Natural killer cell (primary cell): ENCODE results near the gene KLHL35. TPM values are rescaled to one million over a fixed set of nuclear protein-coding genes. Genes with fewer than 3 reads are reported as not detected.

Experiments used
- ATAC-seq, 3 donors: fragments of 150-1000 bp in 2 of 3; fragments of 200-7000 bp in 1 of 3; cut with Tn5 transposase; 1 replicate in 1 of 3; 2 replicates in 2 of 3; pipeline ENCODE4 v1.10.0; 2021; ENCODE audit warnings: mild to moderate bottlenecking in 2 of 3, moderate library complexity in 2 of 3
- DNase-seq, 2 donors: peaks; one replicate each; pipeline versions ENCODE4 v3.0.0 to v3.0.0-alpha.2; 2013 to 2021; ENCODE audit warnings: mixed read lengths in 1 of 2
- H3K27ac ChIP-seq: one replicate; pipeline ENCODE4 v1.5.1; 2013; ENCODE audit warnings: mild to moderate bottlenecking, low read length
- H3K27me3 ChIP-seq: one replicate; pipeline ENCODE4 v1.6.1; 2013; ENCODE audit warnings: low read length; ENCODE audit not compliant: control insufficient read depth, insufficient read depth
- H3K36me3 ChIP-seq: one replicate; pipeline ENCODE4 v1.6.1; 2013; ENCODE audit warnings: low read length; ENCODE audit not compliant: control insufficient read depth, insufficient read depth
- H3K4me1 ChIP-seq: one replicate; pipeline ENCODE4 v1.6.1; 2013; ENCODE audit warnings: low read length; ENCODE audit not compliant: control insufficient read depth, insufficient read depth
- H3K4me3 ChIP-seq: one replicate; pipeline ENCODE4 v1.5.1; 2013; ENCODE audit warnings: low read length
- H3K9me3 ChIP-seq: one replicate; pipeline ENCODE4 v1.6.1; 2013; ENCODE audit warnings: low read length; ENCODE audit not compliant: control insufficient read depth, insufficient read depth
- H3K27ac Mint-ChIP-seq, 2 donors: one replicate each; pipeline ENCODE4 v1.8.0; 2022; ENCODE audit warnings: mild to moderate bottlenecking in 2 of 2, mixed read lengths in 2 of 2, moderate library complexity in 1 of 2
- H3K27me3 Mint-ChIP-seq, 2 donors: one replicate each; pipeline ENCODE4 v1.8.0; 2022; ENCODE audit warnings: low read depth in 2 of 2, mixed read lengths in 2 of 2
- H3K36me3 Mint-ChIP-seq: one replicate; pipeline ENCODE4 v1.8.0; 2022; ENCODE audit warnings: mixed read lengths
- H3K4me1 Mint-ChIP-seq, 2 donors: one replicate each; pipeline ENCODE4 v1.8.0; 2022; ENCODE audit warnings: mixed read lengths in 2 of 2
- H3K4me3 Mint-ChIP-seq: one replicate; pipeline ENCODE4 v1.8.0; 2022; ENCODE audit warnings: mild to moderate bottlenecking, moderate library complexity, mixed read lengths
- H3K9me3 Mint-ChIP-seq, 2 donors: one replicate each; pipeline ENCODE4 v1.8.0; 2022; ENCODE audit warnings: mixed read lengths in 2 of 2
- WGBS: methylation state at CpG from one replicate; pipeline ENCODE4 v1.1.7; 2013; ENCODE audit warnings: missing lambda C conversion rate; ENCODE audit not compliant: insufficient coverage; 5-methylcytosine and 5-hydroxymethylcytosine counted together
- intact Hi-C: fragments of 100-400 bp; cut with micrococcal nuclease; formaldehyde crosslinking; loops from one replicate; pipeline ENCODE4 v1.14.2; 2022
- total RNA-seq, 4 donors: library from RNA; stranded (reverse); fragments of 120-200 nt in 1 of 4; gene quantifications; one replicate each; pipeline versions ENCODE4 v1.2.3 to v1.2.4, GENCODE V29; 2013 to 2022
- TF ChIP-seq, protein P1 (sequence below): fragments of 200-600 bp; IDR thresholded peaks from one replicate; pipeline ENCODE4 v1.8.0; 2022; ENCODE audit warnings: antibody characterized with exemption

KLHL35 gene
- total RNA-seq, 3 donors from 2014 or later (not counting 1 experiment from before 2014, with no cell fraction given) = 0.40 to 0.93 (median 0.54) TPM

- H3K27me3 ChIP-seq = peaks cover 32% of the 10 kb centered on the region
- H3K4me3 Mint-ChIP-seq = peak overlapping the region; percentile 35
Measured at GRCh38 chr11:75431533-75432525, 1.2 kb downstream of the KLHL35 start.

GRCh38 chr11:75430714-75431532, 2.1 kb downstream of the KLHL35 start:
- no peak for DNase-seq
- H3K9me3 ChIP-seq = peaks cover 6% of the 10 kb centered on the region
- no peaks in the 10 kb centered on the region for H3K36me3 Mint-ChIP-seq
- H3K27ac ChIP-seq = no peak overlapping the region
- peaks cover 23% of the 10 kb centered on the region for H3K4me1 ChIP-seq
- H3K4me3 ChIP-seq = peak overlapping the region; percentile 33
- TF ChIP-seq, protein P1, sequence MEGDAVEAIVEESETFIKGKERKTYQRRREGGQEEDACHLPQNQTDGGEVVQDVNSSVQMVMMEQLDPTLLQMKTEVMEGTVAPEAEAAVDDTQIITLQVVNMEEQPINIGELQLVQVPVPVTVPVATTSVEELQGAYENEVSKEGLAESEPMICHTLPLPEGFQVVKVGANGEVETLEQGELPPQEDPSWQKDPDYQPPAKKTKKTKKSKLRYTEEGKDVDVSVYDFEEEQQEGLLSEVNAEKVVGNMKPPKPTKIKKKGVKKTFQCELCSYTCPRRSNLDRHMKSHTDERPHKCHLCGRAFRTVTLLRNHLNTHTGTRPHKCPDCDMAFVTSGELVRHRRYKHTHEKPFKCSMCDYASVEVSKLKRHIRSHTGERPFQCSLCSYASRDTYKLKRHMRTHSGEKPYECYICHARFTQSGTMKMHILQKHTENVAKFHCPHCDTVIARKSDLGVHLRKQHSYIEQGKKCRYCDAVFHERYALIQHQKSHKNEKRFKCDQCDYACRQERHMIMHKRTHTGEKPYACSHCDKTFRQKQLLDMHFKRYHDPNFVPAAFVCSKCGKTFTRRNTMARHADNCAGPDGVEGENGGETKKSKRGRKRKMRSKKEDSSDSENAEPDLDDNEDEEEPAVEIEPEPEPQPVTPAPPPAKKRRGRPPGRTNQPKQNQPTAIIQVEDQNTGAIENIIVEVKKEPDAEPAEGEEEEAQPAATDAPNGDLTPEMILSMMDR = no peak
- H3K9me3 Mint-ChIP-seq = no peaks in the 10 kb centered on the region
- peaks cover 24 to 40% of the 10 kb centered on the region in 2 donors for H3K27me3 Mint-ChIP-seq
- intact Hi-C loops = loop anchor here (1.0 kb wide), 1 partner anchor 43 kb away; no protein-coding TSS in a partner anchor
- peak overlapping the region; percentile 76 to 83 for H3K27ac Mint-ChIP-seq
- no peaks in the 10 kb centered on the region for H3K36me3 ChIP-seq
- ATAC-seq = no peak
- H3K4me3 Mint-ChIP-seq = peak overlapping the region; percentile 96
- 26% methylated on average over 32 of the region's 32 CpGs for WGBS
- peaks cover 18 to 29% of the 10 kb centered on the region in 2 donors for H3K4me1 Mint-ChIP-seq
- H3K27me3 ChIP-seq = peaks cover 32% of the 10 kb centered on the region

More at GRCh38 chr11:75431533-75432525, 1.2 kb downstream of the KLHL35 start:
- Mint-ChIP-seq H3K36me3 (no peaks in the 10 kb centered on the region), H3K27me3 (peaks cover 24 to 40% of the 10 kb centered on the region in 2 donors), H3K9me3 (no peaks in the 10 kb centered on the region), H3K27ac (peak overlapping the region in 1 of 2 donors; percentile 39), H3K4me1 (peaks cover 18 to 29% of the 10 kb centered on the region in 2 donors)
- TF ChIP-seq, protein P1 = no peak
- ATAC-seq (no peak), DNase-seq (no peak)
- Histone ChIP-seq H3K36me3 (no peaks in the 10 kb centered on the region), H3K27ac (no peak overlapping the region), H3K4me1 (peaks cover 23% of the 10 kb centered on the region), H3K4me3 (no peak overlapping the region), H3K9me3 (peaks cover 6% of the 10 kb centered on the region)
- intact Hi-C loops = no loop called here
- 55% methylated on average over 16 of the region's 16 CpGs for WGBS

DNA sequence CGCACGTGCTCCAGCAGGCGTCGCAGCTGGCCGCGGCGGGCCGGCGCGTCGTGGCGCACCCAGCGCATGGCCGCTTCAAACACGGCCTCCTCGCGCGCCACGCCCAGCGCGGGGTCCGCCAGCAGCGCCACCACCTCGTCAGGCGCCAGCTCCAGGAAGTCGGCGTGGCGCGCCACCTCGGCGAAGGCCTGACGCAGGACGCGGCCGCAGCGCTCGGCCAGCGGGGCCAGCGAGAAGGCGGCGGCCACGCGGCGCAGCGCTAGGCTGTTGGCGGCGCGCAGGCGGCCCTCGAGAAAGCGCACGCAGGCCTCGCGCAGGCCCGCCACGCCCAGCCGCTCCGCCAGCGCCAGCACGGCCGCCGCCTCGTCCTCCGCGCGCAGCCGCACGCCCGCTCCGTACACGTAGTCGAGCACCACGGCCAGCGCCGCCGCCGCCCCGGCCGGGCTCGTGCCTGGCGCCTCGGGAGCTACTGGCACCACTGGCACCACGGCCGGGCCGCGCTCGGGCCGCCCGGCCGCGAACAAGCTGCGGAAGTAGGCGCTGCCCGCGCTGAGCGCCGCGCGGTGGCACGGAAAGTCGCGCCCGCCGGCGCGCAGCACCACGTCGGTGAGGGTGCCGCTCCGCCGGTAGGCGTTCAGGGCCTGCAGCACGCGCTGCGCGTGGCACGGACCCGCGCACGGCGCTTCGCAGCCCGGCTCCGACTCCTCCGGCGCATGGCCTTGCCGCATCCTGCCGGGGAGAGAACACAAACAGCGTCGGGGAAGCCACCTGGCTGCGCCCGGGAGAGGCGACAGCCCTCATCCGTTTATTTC, 2.9 kb downstream of the KLHL35 start:
- DNase-seq (peak; percentile 58 to 81), ATAC-seq (peak; percentile 68 to 76 (median 70))
- peaks cover 18 to 29% of the 10 kb centered on the region in 2 donors for H3K4me1 Mint-ChIP-seq
- no peaks in the 10 kb centered on the region for H3K9me3 Mint-ChIP-seq
- Histone ChIP-seq H3K4me1 (peaks cover 23% of the 10 kb centered on the region), H3K27me3 (peaks cover 32% of the 10 kb centered on the region), H3K27ac (no peak overlapping the region), H3K4me3 (peak overlapping the region; percentile 33), H3K36me3 (no peaks in the 10 kb centered on the region), H3K9me3 (peaks cover 6% of the 10 kb centered on the region)
- H3K4me3 Mint-ChIP-seq = peak overlapping the region; percentile 96
- 2% methylated on average over 134 of the region's 134 CpGs for WGBS
- intact Hi-C loops = loop anchor here (1.0 kb wide), 1 partner anchor 42 kb away; no protein-coding TSS in a partner anchor
- TF ChIP-seq, protein P1 = no peak
- H3K27ac Mint-ChIP-seq = peak overlapping the region; percentile 76 to 83
- H3K36me3 Mint-ChIP-seq = no peaks in the 10 kb centered on the region
- H3K27me3 Mint-ChIP-seq = peaks cover 24 to 40% of the 10 kb centered on the region in 2 donors
